Kidney glomerular epithelial cell (primary cell): Measurements from ENCODE around the gene RBM7.

Experiments used
- DNase-seq: peaks from one replicate; lab custom pipeline; 2025; lab: John Stamatoyannopoulos, UW

The RBM7 gene

DNA sequence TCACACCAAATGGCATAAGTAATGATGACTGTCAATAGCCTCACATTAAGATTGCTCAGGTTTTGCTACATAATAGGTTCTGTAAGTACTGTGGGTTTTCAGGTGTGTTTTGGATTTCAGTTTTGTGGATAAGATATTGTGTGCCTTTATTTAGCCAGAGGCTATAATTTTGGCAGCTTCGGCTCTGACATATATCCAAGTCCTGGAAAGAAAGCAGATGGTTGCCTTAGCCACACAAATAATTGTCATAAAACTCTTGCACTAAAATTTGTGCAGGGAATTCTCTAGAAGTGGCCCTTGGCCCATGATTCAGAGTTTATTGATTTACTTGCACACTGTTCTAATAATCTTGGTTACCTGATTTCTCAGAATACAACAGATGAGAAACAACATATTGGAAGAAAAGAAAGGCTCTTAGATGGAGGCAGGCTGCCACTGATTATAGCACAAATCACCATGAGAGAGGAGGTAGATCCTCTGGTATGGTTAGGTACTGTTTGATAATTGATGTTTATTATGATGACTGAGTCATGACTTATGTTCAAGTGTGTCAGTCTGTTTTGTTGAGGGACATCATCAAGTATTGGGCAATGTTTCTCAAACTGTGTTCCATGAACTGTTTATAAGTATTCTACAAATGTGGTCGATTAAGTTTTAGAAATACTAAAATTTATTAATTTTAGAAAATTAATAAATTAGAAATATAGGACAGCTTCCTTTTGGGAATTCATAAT, 48.5 kb downstream of the RBM7 start:
- no peak for DNase-seq

GRCh38 chr11:114449845-114450244, 49.4 kb downstream of the RBM7 start:
- no peak for DNase-seq

GRCh38 chr11:114452399-114452798, 51.9 kb downstream of the RBM7 start:
- DNase-seq, result no peak
